ENCODE data around the gene ATP8A2. TPM values are rescaled to one million over a fixed set of nuclear protein-coding genes. Genes with fewer than 3 reads are reported as not detected.

Gene ATP8A2
- total and polyA plus RNA-seq, 7 donors: under 0.01 to 2.2 (median 1.2) TPM; not detected in 1

- Histone ChIP-seq H3K4me3 (no peak overlapping the region), H3K27ac (no peak overlapping the region), H3K36me3 (no peaks in the 10 kb centered on the region), H3K4me1 (no peaks in the 10 kb centered on the region), H3K27me3 (no peaks in the 10 kb centered on the region), H3K9me3 (no peaks in the 10 kb centered on the region)
- intact Hi-C loops (cut with DNase I): no loop called here
- DNase-seq: no peak
- TF ChIP-seq POLR2A (IDR thresholded peaks at IDR 0.05) (no peak), EP300 (IDR thresholded peaks at IDR 0.05) (no peak), POLR2AphosphoS5 (IDR thresholded peaks at IDR 0.05) (no peak), CTCF (IDR thresholded peaks at IDR 0.05) (no peak)
- WGBS, 2 donors: 93 to 99% methylated on average over 2 of the region's 2 CpGs
Measured at GRCh38 chr13:25719666-25720065, 347.9 kb downstream of the ATP8A2 start.

- H3K27me3 ChIP-seq: no peaks in the 10 kb centered on the region
- intact Hi-C loops (cut with DNase I): no loop called here
- 59 to 82% methylated on average over 1 of the region's 1 CpG for WGBS, 2 donors
Measured at GRCh38 chr13:25722893-25723292, 351.1 kb downstream of the ATP8A2 start.

GRCh38 chr13:25725104-25725503 is 353.3 kb downstream of the ATP8A2 start:
- Histone ChIP-seq H3K9me3 (no peaks in the 10 kb centered on the region), H3K27me3 (no peaks in the 10 kb centered on the region), H3K27ac (no peak overlapping the region), H3K4me3 (no peak overlapping the region), H3K36me3 (no peaks in the 10 kb centered on the region), H3K4me1 (no peaks in the 10 kb centered on the region)
- TF ChIP-seq EP300 (IDR thresholded peaks at IDR 0.05) (no peak), POLR2AphosphoS5 (IDR thresholded peaks at IDR 0.05) (no peak), POLR2A (IDR thresholded peaks at IDR 0.05) (no peak), CTCF (IDR thresholded peaks at IDR 0.05) (no peak)
- WGBS, 2 donors: 85 to 87% methylated on average over 3 of the region's 3 CpGs
- intact Hi-C loops (cut with DNase I): no loop called here
- no peak for DNase-seq

More at GRCh38 chr13:25722893-25723292, 351.1 kb downstream of the ATP8A2 start:
- no peak for DNase-seq
- no peaks in the 10 kb centered on the region for H3K9me3 ChIP-seq
- no peak overlapping the region for H3K4me3 ChIP-seq
- TF ChIP-seq POLR2A (IDR thresholded peaks at IDR 0.05): no peak
- no peak for TF ChIP-seq POLR2AphosphoS5 (IDR thresholded peaks at IDR 0.05)
- TF ChIP-seq EP300 (IDR thresholded peaks at IDR 0.05): no peak
- no peak for TF ChIP-seq CTCF (IDR thresholded peaks at IDR 0.05)
- no peaks in the 10 kb centered on the region for H3K4me1 ChIP-seq
- H3K27ac ChIP-seq: no peak overlapping the region
- H3K36me3 ChIP-seq: no peaks in the 10 kb centered on the region

GRCh38 chr13:25727250-25727649 is 355.5 kb downstream of the ATP8A2 start:
- Histone ChIP-seq H3K4me1 (no peaks in the 10 kb centered on the region), H3K27me3 (no peaks in the 10 kb centered on the region), H3K36me3 (no peaks in the 10 kb centered on the region), H3K27ac (no peak overlapping the region), H3K4me3 (no peak overlapping the region), H3K9me3 (no peaks in the 10 kb centered on the region)
- WGBS, 2 donors: 16 to 64% methylated on average over 6 of the region's 6 CpGs
- DNase-seq: no peak
- no peak for TF ChIP-seq POLR2AphosphoS5 (IDR thresholded peaks at IDR 0.05)
- no peak for TF ChIP-seq EP300 (IDR thresholded peaks at IDR 0.05)
- TF ChIP-seq POLR2A (IDR thresholded peaks at IDR 0.05): no peak
- no peak for TF ChIP-seq CTCF (IDR thresholded peaks at IDR 0.05)
- intact Hi-C loops (cut with DNase I): no loop called here

- DNase-seq: no peak
- intact Hi-C loops (cut with DNase I): no loop called here
- Histone ChIP-seq H3K4me3 (no peak overlapping the region), H3K36me3 (no peaks in the 10 kb centered on the region), H3K27me3 (no peaks in the 10 kb centered on the region), H3K9me3 (no peaks in the 10 kb centered on the region), H3K27ac (no peak overlapping the region), H3K4me1 (no peaks in the 10 kb centered on the region)
- 60 to 70% methylated on average over 8 of the region's 8 CpGs for WGBS, 2 donors
- TF ChIP-seq CTCF (IDR thresholded peaks at IDR 0.05): no peak
- no peak for TF ChIP-seq EP300 (IDR thresholded peaks at IDR 0.05)
- no peak for TF ChIP-seq POLR2A (IDR thresholded peaks at IDR 0.05)
- TF ChIP-seq POLR2AphosphoS5 (IDR thresholded peaks at IDR 0.05): no peak
Measured at GRCh38 chr13:25727810-25728209, 356.0 kb downstream of the ATP8A2 start.
